HG02981 (cell line): ENCODE measurements around the gene CLIC3.

Experiments used
- ATAC-seq: cut with Tn5 transposase; IDR thresholded peaks from one replicate; pipeline ENCODE4 v1.9.1; 2021; ENCODE audit warnings: mild to moderate bottlenecking, moderate library complexity; ENCODE audit not compliant: unreplicated experiment

Gene CLIC3

GRCh38 chr9:137018761-137019559 lies 22.6 kb upstream of the CLIC3 start:
- ATAC-seq, result no peak

DNA sequence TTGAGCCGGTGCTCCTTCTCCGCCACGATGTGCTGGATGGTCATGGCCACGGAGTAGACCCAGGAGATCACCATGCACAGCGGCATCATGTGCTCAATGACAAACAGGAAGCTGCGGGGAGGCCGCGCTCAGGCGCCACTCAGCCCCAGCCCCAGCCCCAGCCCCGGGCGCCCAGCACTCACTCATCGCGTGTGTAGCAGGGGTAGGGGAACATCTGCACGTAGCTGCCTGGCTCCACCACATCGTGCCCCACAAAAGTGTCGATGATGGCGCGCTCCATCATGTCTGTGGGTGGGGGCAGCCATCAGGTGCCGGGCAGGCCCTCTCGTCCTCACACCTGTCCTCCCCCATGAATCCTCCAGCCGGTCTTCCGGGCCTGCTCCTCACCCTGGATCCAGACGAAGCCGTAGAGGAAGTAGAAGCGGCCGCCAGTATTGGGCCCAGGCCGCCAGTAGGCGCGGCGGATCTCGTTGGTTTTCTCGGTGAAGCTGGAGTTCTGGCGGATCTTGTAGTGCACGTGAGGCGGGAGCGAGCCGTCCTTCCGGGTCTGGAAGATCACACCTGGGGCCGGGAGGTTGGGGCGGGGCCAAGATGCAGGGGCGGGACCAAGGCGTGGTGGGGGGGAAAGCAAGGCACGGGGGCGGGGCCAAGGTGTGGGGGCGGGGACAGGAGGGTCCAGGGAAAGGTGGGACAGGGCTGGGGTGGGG lies 21.6 kb upstream of the CLIC3 start:
- no peak for ATAC-seq

- no peak for ATAC-seq
Measured at GRCh38 chr9:137017071-137017470, 20.7 kb upstream of the CLIC3 start.

DNA sequence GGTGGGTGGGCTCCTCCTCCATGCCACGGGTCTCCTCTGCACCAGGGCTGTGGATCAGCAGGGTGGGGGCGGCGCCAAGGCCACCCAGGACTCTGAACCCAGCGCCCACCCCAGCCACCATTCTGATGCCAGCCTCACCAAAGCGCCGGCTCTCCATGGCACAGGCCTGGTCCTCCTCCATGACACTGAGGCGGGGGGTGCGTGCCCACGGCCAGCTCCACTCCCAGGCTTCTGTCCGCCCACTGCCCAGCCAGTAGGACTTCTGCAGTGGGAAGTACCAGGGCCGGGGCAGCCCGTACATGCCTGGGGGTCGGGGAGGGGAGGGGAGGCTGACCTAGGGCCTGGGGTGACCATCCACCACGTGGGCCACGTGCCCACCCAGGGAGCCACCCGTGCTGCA lies 20.1 kb upstream of the CLIC3 start:
- ATAC-seq, result no peak

- no peak for ATAC-seq
Measured at GRCh38 chr9:137015976-137016375, 19.6 kb upstream of the CLIC3 start.

DNA sequence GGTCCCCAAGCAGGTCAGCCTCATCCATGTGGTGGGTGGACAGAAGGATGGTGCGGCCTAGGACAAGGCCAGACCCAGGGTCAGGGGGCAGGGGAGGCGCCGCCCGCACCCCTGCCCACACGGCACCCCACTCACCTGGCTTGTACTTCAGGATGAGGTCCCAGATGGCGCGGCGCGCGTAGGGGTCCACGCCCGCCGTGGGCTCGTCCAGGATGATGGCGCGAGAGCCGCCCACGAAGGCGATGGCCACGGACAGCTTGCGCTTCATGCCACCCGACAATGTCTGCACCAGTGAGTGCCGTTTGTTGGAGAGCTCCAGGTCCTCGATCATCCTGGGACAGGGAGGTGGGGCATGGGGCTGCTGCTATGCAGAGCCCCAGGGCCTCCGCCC lies 19.2 kb upstream of the CLIC3 start:
- ATAC-seq, result no peak

- no peak for ATAC-seq
Measured at GRCh38 chr9:137014776-137015539, 18.6 kb upstream of the CLIC3 start.

- no peak for ATAC-seq
Measured at GRCh38 chr9:137014166-137014565, 17.8 kb upstream of the CLIC3 start.

DNA sequence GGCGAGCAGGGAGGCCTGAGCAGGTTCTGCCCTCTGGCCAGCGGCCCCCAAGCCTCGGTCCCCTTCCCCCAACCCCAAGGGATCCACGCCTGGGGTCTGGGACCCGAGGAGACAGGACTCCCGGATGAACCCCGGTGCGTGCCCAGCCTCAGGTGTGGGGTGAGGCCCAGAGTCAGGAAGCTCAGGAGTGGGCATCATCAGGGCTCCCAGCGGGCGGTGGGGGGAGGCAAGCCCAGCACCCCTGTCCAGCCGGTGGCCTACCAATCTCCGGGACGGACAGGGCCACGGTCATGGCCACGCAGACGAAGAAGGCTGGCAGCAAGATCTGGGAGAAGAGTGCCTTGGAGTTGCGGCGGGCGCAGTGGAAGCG lies 17.2 kb upstream of the CLIC3 start:
- no peak for ATAC-seq

- no peak for ATAC-seq
Measured at GRCh38 chr9:137012694-137013570, 16.6 kb upstream of the CLIC3 start.

DNA sequence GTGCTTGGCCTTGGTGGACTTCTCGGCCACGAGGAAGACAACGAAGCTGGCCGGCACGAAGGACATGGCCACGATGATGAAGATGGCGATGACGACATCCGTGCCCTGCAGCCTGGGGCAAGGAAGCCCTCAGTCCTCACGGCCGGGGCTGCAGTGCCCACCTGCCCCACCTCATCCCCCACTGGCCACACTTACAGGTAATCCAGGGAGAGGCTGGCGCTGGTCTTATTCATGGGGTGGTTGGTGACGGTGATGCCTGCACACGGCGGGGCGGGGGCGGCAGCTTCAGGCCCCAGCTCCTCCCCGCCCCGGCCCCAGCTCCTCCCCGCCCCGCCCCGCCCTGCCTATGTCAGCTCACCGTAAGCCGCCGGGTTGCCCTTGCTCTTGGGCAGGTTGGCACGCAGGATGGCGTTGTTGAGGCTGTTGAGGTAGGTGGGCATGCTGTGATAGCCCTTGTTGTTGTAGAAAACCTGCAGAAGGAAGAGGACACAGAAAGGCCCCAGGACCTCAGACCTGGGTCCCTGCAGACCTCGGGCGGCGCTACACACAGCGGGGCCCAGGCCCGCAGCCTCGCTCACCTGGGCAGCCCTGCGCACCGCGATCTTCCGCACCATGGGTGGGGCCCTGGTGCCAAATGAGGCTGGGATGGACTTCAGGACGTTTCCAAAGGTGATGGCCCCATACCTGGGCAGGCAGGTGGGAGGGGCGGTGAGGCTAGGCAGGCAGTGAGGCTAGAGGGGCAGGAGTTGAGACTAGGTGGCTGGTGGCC lies 15.7 kb upstream of the CLIC3 start:
- ATAC-seq, result no peak

- no peak for ATAC-seq
Measured at GRCh38 chr9:137011156-137011555, 14.8 kb upstream of the CLIC3 start.

GRCh38 chr9:137009938-137010732 lies 13.8 kb upstream of the CLIC3 start:
- ATAC-seq, result no peak

DNA sequence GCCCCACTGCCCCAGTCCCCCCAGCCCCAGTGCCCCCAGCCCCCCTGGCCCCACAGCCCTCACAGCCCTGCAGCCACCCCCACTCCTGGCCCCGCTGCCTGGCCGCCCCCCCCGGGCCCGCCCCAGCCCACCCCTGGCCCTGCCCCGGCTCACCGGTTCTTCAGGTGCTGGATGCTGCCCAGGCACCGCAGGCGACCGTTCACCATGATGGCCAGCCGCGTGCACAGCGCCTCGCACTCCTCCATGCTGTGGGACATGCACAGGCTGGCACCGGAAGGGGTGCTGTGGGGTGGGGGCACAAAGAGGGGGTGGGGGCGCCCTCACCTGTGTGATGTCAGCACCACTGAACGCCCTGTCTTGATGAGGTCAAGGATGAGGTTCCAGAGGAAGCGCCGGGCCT lies 12.8 kb upstream of the CLIC3 start:
- ATAC-seq, result no peak

DNA sequence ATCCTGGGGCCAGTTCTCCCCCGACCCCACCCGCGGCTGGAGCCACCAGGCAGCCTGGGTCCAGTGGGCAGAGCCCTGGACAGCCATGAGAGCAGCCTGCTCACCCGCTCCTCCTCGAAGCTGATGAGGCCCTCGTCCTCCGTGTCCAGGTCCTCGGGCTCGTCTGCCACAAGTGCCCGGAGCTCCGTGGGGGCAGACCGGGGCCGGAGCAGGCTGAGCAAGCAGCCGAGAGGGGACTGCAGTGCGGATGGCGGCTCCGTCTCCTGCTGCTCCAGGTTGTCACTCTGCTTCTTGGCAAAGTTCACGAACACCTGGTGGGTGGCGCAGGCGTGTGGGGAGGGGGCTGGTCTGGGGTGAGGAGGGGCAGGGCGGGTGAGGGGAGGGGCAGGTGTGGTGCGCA lies 11.9 kb upstream of the CLIC3 start:
- ATAC-seq, result no peak

GRCh38 chr9:137007816-137008270 lies 11.5 kb upstream of the CLIC3 start:
- no peak for ATAC-seq

- no peak for ATAC-seq
Measured at GRCh38 chr9:137007108-137007815, 10.9 kb upstream of the CLIC3 start.
